ENCODE results near the gene PARP11. TPM values are rescaled to one million over a fixed set of nuclear protein-coding genes. Genes with fewer than 3 reads are reported as not detected.
A peak's percentile ranks its signal among the peaks of the same experiment; 100 is the strongest.
"Not testable (repeated sequence)": the region's sequence is repeated elsewhere in the genome, so short reads cannot be mapped to it uniquely, and the experiment has no call there.

Gene PARP11
- total and polyA plus RNA-seq, 2 donors (not counting 3 experiments of a cell fraction or from before 2014, with no cell fraction given) = 3.0 to 4.9 TPM

GRCh38 chr12:3841783-3842182 lies 31.4 kb downstream of the PARP11 start:
- Histone ChIP-seq H3K4me2 (ENCODE audit: insufficient read depth, low read length) (no peak overlapping the region), H3K27me3 (ENCODE audit: control insufficient read depth in 2 of 2, insufficient read depth in 2 of 2, low read length in 2 of 2) (peaks cover 3 to 8% of the 10 kb centered on the region in 2 experiments), H3K79me2 (ENCODE audit: control insufficient read depth, insufficient read depth, low read length) (no peaks in the 10 kb centered on the region), H3K9me1 (replicated peaks; ENCODE audit: control insufficient read depth, extremely low read depth, insufficient read depth, low read length) (no peaks in the 10 kb centered on the region), H3K4me3 (replicated peaks in 1 of 3; ENCODE audit: insufficient read depth in 1 of 3, low read depth in 1 of 3, low read length in 3 of 3) (no peak overlapping the region), H3K4me1 (ENCODE audit: control insufficient read depth, extremely low read depth, insufficient read depth, low read length) (no peaks in the 10 kb centered on the region), H2AFZ (ENCODE audit: low read depth, low read length) (no peak overlapping the region), H3K27ac (ENCODE audit: insufficient read depth, low read depth, low read length) (no peak overlapping the region), H3K9ac (replicated peaks; ENCODE audit: extremely low read depth, insufficient read depth, low read length) (no peak overlapping the region), H4K20me1 (replicated peaks; ENCODE audit: control insufficient read depth, extremely low read depth, insufficient read depth, low read length) (no peaks in the 10 kb centered on the region), H3K36me3 (ENCODE audit: control insufficient read depth in 2 of 2, extremely low read depth in 1 of 2, insufficient read depth in 2 of 2, low read length in 2 of 2) (no peaks in the 10 kb centered on the region), H3K9me3 (replicated peaks; ENCODE audit: control insufficient read depth, insufficient read depth, low read length) (no peaks in the 10 kb centered on the region)
- TF ChIP-seq JUN (IDR thresholded peaks at IDR 0.05; ENCODE audit: borderline replicate concordance, insufficient read depth, insufficient read length, low read depth) (no peak), GATA2 (IDR thresholded peaks at IDR 0.05; ENCODE audit: insufficient read depth, insufficient read length, low read depth, low read length) (no peak)
- FAIRE-seq = no peak
- no peak for DNase-seq (ENCODE audit: low read depth, low spot score)
- ChIA-PET CTCF (no interaction called here), POLR2A (no interaction called here)
- no TSS peak for BruUV-seq (replicated peaks)
- intact Hi-C loops (cut with micrococcal nuclease) (no loop called here), dilution Hi-C loops (cut with MboI; ENCODE audit: extremely low pct_ligation_motif_present, low sequenced_read_pairs) (no loop called here)

GRCh38 chr12:3840833-3841232 lies 32.4 kb downstream of the PARP11 start:
- H3K9ac ChIP-seq (replicated peaks; ENCODE audit: extremely low read depth, insufficient read depth, low read length); dilution Hi-C loops (cut with MboI; ENCODE audit: extremely low pct_ligation_motif_present, low sequenced_read_pairs); POLR2A ChIA-PET; H3K9me3 ChIP-seq (replicated peaks; ENCODE audit: control insufficient read depth, insufficient read depth, low read length); DNase-seq (ENCODE audit: low read depth, low spot score); H4K20me1 ChIP-seq (replicated peaks; ENCODE audit: control insufficient read depth, extremely low read depth, insufficient read depth, low read length); BruUV-seq (replicated peaks); H3K27me3 ChIP-seq (ENCODE audit: control insufficient read depth in 2 of 2, insufficient read depth in 2 of 2, low read length in 2 of 2); H3K9me1 ChIP-seq (replicated peaks; ENCODE audit: control insufficient read depth, extremely low read depth, insufficient read depth, low read length); CTCF ChIA-PET; H3K4me3 ChIP-seq (replicated peaks in 1 of 3; ENCODE audit: insufficient read depth in 1 of 3, low read depth in 1 of 3, low read length in 3 of 3); H3K27ac ChIP-seq (ENCODE audit: insufficient read depth, low read depth, low read length); H2AFZ ChIP-seq (ENCODE audit: low read depth, low read length); H3K4me1 ChIP-seq (ENCODE audit: control insufficient read depth, extremely low read depth, insufficient read depth, low read length); H3K79me2 ChIP-seq (ENCODE audit: control insufficient read depth, insufficient read depth, low read length); FAIRE-seq; intact Hi-C loops (cut with micrococcal nuclease); H3K4me2 ChIP-seq (ENCODE audit: insufficient read depth, low read length); H3K36me3 ChIP-seq (ENCODE audit: control insufficient read depth in 2 of 2, extremely low read depth in 1 of 2, insufficient read depth in 2 of 2, low read length in 2 of 2): not testable (repeated sequence)

- H3K9me1 ChIP-seq (replicated peaks; ENCODE audit: control insufficient read depth, extremely low read depth, insufficient read depth, low read length); DNase-seq (ENCODE audit: low read depth, low spot score); dilution Hi-C loops (cut with MboI; ENCODE audit: extremely low pct_ligation_motif_present, low sequenced_read_pairs); H3K4me3 ChIP-seq (replicated peaks in 1 of 3; ENCODE audit: insufficient read depth in 1 of 3, low read depth in 1 of 3, low read length in 3 of 3); H3K4me2 ChIP-seq (ENCODE audit: insufficient read depth, low read length); H3K9ac ChIP-seq (replicated peaks; ENCODE audit: extremely low read depth, insufficient read depth, low read length); BruUV-seq (replicated peaks); intact Hi-C loops (cut with micrococcal nuclease); CTCF ChIA-PET; H3K27me3 ChIP-seq (ENCODE audit: control insufficient read depth in 2 of 2, insufficient read depth in 2 of 2, low read length in 2 of 2); H3K27ac ChIP-seq (ENCODE audit: insufficient read depth, low read depth, low read length); POLR2A ChIA-PET; H3K36me3 ChIP-seq (ENCODE audit: control insufficient read depth in 2 of 2, extremely low read depth in 1 of 2, insufficient read depth in 2 of 2, low read length in 2 of 2); H3K9me3 ChIP-seq (replicated peaks; ENCODE audit: control insufficient read depth, insufficient read depth, low read length); H3K4me1 ChIP-seq (ENCODE audit: control insufficient read depth, extremely low read depth, insufficient read depth, low read length); H2AFZ ChIP-seq (ENCODE audit: low read depth, low read length); H3K79me2 ChIP-seq (ENCODE audit: control insufficient read depth, insufficient read depth, low read length); H4K20me1 ChIP-seq (replicated peaks; ENCODE audit: control insufficient read depth, extremely low read depth, insufficient read depth, low read length): not testable (repeated sequence)
- FAIRE-seq = peak; percentile 21
These were observed 33.5 kb downstream of the PARP11 start for GRCh38 chr12:3839745-3840144.

Data from endothelial cell of umbilical vein (primary cell).